Measurements from ENCODE around the gene TFAP2E. TPM values are rescaled to one million over a fixed set of nuclear protein-coding genes. Genes with fewer than 3 reads are reported as not detected.
"Not testable (repeated sequence)": the region's sequence is repeated elsewhere in the genome, so short reads cannot be mapped to it uniquely, and the experiment has no call there.

The TFAP2E gene
- total and polyA plus RNA-seq, 7 donors, result 0.27 to 1.2 (median 0.55) TPM; not detected in 2

DNA sequence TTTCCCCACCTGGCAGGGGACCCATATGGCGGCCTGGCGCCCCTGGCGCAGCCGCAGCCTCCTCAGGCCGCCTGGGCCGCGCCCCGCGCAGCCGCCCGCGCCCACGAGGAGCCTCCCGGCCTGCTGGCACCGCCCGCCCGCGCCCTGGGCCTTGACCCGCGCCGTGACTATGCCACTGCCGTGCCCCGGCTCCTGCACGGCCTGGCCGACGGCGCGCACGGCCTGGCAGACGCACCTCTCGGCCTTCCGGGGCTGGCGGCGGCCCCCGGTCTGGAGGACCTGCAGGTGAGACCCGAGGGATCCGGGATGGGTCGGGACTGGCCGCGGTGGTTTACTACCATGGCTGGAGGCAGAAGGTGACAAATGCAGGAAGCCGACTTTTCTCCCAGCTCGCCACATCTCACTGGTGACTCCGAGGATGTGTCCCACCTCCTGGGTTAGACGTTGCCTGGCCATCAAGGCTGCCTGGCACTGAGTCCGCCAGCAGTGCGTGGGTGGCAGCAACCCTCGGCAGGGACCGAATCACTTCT is 1.1 kb downstream of the TFAP2E start:
- Histone ChIP-seq H3K4me1 (peaks cover 0 to 36% (median 32%) of the 10 kb centered on the region in 4 donors), H3K27ac (no peak overlapping the region), H3K4me3 (peak overlapping the region in 1 of 4 donors; percentile 44), H3K36me3 (no peaks in the 10 kb centered on the region), H3K27me3 (peaks cover 37 to 93% (median 73%) of the 10 kb centered on the region in 3 donors), H3K9me3 (no peaks in the 10 kb centered on the region)
- intact Hi-C loops (cut with DNase I), result no loop called here
- 33 to 75% methylated on average over 48 of the region's 48 CpGs for WGBS, 2 donors
- no peak for DNase-seq
- TF ChIP-seq POLR2AphosphoS5 (IDR thresholded peaks at IDR 0.05), result no peak
- no peak for TF ChIP-seq EP300 (IDR thresholded peaks at IDR 0.05)
- no peak for TF ChIP-seq POLR2A (IDR thresholded peaks at IDR 0.05)
- TF ChIP-seq, protein P1, sequence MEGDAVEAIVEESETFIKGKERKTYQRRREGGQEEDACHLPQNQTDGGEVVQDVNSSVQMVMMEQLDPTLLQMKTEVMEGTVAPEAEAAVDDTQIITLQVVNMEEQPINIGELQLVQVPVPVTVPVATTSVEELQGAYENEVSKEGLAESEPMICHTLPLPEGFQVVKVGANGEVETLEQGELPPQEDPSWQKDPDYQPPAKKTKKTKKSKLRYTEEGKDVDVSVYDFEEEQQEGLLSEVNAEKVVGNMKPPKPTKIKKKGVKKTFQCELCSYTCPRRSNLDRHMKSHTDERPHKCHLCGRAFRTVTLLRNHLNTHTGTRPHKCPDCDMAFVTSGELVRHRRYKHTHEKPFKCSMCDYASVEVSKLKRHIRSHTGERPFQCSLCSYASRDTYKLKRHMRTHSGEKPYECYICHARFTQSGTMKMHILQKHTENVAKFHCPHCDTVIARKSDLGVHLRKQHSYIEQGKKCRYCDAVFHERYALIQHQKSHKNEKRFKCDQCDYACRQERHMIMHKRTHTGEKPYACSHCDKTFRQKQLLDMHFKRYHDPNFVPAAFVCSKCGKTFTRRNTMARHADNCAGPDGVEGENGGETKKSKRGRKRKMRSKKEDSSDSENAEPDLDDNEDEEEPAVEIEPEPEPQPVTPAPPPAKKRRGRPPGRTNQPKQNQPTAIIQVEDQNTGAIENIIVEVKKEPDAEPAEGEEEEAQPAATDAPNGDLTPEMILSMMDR (IDR thresholded peaks at IDR 0.05), result no peak

DNA sequence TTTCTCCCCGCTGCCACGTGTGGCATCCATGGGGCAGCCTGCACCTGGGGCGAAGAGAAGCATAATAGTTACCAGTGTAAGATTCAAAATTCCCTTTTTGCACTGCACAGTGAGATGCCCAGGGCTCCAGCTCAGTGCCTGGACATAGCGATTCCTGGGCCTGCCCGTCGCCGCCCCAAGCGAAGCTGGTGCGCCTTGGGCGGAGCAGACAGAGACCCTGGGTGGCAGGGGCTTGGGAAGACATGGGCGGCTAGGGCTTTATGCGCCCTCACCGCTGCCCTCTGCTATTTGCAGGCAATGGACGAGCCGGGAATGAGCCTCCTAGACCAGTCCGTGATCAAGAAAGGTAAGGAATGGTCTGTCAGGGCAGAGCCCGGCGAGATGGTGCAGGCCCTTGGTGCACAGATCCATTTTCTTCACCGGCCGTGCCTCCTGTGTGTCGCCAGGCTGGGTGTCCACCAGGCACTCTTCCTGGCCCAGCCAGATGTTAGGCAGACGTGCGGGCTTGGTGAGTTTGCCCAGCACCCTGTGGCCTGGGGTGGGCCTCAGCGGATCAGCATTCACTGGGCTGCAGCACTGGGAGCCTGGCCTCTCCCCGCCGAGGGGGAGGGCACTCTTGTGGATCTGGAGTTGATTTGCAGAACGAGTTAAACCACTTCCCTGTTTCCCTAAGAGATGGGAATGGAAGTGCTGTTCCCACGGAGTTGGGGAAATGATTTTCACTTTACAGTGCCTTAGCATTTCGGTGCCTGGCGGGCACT is 1.7 kb downstream of the TFAP2E start:
- Histone ChIP-seq H3K4me3 (no peak overlapping the region), H3K36me3 (no peaks in the 10 kb centered on the region), H3K27me3 (peaks cover 37 to 89% (median 73%) of the 10 kb centered on the region in 3 donors), H3K4me1 (peaks cover 0 to 36% (median 32%) of the 10 kb centered on the region in 4 donors), H3K27ac (no peak overlapping the region), H3K9me3 (no peaks in the 10 kb centered on the region)
- WGBS, 2 donors, result 66 to 80% methylated on average over 30 of the region's 30 CpGs
- TF ChIP-seq EP300 (IDR thresholded peaks at IDR 0.05), result no peak
- TF ChIP-seq POLR2A (IDR thresholded peaks at IDR 0.05), result no peak
- no peak for TF ChIP-seq POLR2AphosphoS5 (IDR thresholded peaks at IDR 0.05)
- TF ChIP-seq, protein P1 (IDR thresholded peaks at IDR 0.05), result no peak
- intact Hi-C loops (cut with DNase I), result no loop called here
- no peak for DNase-seq

DNA sequence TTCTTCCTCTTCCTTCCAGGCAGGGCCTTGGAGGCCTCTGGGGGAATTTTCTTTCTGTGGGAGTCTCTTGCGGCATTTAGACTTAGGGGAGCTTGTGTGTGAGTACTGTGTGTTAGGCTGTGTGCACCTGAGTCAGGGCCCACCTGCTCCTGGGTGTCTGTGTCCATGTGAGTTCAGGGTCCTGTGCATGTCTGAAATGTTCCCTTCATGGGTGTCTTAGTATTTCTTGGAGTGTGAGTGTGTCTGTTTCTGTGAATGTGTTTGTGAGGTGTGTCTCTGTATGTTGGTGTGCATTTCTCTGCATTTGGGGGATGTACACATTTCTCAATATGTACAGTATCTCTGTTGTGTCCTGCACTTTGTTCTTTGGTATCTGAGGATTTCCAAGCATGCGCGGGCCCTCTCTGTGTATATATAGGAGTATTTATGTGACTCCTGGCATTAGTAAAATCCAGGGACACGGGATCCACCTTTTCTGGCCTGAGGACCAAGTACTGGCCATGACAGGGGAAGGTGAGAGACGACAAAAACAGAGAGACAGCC is 2.4 kb downstream of the TFAP2E start:
- intact Hi-C loops (cut with DNase I), result no loop called here
- H3K27me3 ChIP-seq, result peaks cover 37 to 82% (median 67%) of the 10 kb centered on the region in 3 donors
- H3K4me1 ChIP-seq, result peaks cover 0 to 36% (median 32%) of the 10 kb centered on the region in 4 donors
- no peak for TF ChIP-seq EP300 (IDR thresholded peaks at IDR 0.05)
- TF ChIP-seq, protein P1 (IDR thresholded peaks at IDR 0.05), result no peak
- no peaks in the 10 kb centered on the region for H3K36me3 ChIP-seq
- no peak overlapping the region for H3K27ac ChIP-seq
- H3K9me3 ChIP-seq, result no peaks in the 10 kb centered on the region
- DNase-seq, result no peak
- no peak overlapping the region for H3K4me3 ChIP-seq
- WGBS, 2 donors, result 87 to 94% methylated on average over 5 of the region's 5 CpGs

DNA sequence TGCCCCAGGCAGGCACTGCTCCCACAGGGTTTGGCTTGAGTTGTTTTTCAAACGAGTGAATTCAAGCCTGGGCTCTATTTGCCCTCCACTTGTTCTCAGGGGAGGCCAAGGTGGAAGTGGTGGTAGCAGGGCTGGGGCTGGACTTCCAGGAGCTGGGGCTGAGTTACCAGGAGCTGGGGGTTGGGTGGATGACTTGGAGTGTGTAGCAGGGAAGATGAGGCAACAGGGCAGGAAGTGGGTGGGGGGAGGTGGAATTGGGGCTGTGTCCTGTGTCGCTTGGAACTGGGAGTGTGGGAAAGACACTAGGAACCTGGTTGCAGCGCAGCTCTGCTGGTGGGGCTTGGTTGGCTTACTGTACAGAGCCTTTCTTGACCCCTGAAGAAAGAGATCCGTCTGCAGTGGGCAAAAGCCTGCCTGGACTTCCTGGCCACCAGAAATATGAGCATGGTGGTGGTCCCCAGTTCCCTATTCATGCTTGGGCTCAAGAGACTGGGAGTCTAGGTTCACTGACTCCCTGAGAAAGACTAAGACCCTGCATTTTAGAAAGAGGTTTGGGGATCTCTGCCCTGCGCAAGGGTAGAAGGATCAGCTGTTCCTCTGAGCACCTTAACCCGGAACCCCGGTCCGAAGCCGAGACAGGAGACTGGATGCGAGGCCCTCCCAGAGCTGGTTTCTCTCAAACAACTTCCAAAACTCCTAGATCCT is 3.1 kb downstream of the TFAP2E start:
- Histone ChIP-seq H3K4me3 (peak overlapping the region in 2 of 4 donors; percentile 44 to 55), H3K9me3 (no peaks in the 10 kb centered on the region), H3K27me3 (peaks cover 37 to 75% (median 63%) of the 10 kb centered on the region in 3 donors), H3K36me3 (no peaks in the 10 kb centered on the region), H3K4me1 (peaks cover 0 to 36% (median 32%) of the 10 kb centered on the region in 4 donors), H3K27ac (no peak overlapping the region)
- TF ChIP-seq, protein P1 (IDR thresholded peaks at IDR 0.05), result no peak
- TF ChIP-seq POLR2A (IDR thresholded peaks at IDR 0.05), result no peak
- DNase-seq, result no peak
- intact Hi-C loops (cut with DNase I), result no loop called here
- 69 to 88% methylated on average over 10 of the region's 10 CpGs for WGBS, 2 donors

DNA sequence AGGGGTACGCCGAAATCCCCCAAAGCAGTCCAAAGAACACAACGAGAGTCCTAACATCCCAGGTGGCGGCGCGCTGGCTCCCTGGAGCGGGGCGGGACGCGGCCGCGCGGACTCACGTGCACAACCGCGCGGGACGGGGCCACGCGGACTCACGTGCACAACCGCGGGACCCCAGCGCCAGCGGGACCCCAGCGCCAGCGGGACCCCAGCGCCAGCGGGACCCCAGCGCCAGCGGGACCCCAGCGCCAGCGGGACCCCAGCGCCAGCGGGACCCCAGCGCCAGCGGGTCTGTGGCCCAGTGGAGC is 3.6 kb downstream of the TFAP2E start:
- H3K4me1 ChIP-seq, result peaks cover 0 to 36% (median 32%) of the 10 kb centered on the region in 4 donors

More for the DNA sequence above, 3.6 kb downstream of the TFAP2E start:
- H3K9me3 ChIP-seq; DNase-seq; H3K36me3 ChIP-seq; H3K27ac ChIP-seq; intact Hi-C loops (cut with DNase I): not testable (repeated sequence)
- H3K27me3 ChIP-seq, result peaks cover 37 to 70% (median 58%) of the 10 kb centered on the region in 3 donors
- H3K4me3 ChIP-seq, result peak overlapping the region in 3 of 4 donors; percentile 41 to 55 (median 44)
- WGBS, 2 donors, result 24 to 63% methylated on average over 37 of the region's 37 CpGs

Measured in sigmoid colon (tissue), 7 donors.